ENCODE data around the gene FRY.

The FRY gene

DNA sequence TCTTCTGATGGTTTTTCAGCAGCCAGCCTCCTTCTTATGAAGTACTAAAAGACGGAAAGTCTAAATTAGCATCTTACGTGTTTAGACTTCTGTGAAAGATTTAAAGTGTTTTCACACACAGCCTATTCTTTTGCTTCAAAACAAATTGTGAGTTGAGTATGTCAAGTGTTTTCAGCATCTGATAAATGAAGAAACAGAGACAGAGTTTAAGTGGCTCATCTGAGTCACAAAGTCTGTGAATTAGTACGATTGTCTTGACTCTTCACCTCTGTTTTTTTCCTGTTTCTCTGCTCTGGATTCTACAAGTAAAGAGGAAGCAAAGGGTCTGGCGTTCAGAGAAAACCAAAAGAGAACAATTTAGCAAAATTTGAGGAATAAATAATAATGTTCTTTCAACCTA is 116.4 kb downstream of the FRY start:
- H3K4me3 ChIP-seq (ENCODE audit: low read depth, low read length): no peak overlapping the region
- TF ChIP-seq, protein P1, sequence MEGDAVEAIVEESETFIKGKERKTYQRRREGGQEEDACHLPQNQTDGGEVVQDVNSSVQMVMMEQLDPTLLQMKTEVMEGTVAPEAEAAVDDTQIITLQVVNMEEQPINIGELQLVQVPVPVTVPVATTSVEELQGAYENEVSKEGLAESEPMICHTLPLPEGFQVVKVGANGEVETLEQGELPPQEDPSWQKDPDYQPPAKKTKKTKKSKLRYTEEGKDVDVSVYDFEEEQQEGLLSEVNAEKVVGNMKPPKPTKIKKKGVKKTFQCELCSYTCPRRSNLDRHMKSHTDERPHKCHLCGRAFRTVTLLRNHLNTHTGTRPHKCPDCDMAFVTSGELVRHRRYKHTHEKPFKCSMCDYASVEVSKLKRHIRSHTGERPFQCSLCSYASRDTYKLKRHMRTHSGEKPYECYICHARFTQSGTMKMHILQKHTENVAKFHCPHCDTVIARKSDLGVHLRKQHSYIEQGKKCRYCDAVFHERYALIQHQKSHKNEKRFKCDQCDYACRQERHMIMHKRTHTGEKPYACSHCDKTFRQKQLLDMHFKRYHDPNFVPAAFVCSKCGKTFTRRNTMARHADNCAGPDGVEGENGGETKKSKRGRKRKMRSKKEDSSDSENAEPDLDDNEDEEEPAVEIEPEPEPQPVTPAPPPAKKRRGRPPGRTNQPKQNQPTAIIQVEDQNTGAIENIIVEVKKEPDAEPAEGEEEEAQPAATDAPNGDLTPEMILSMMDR (IDR thresholded peaks at IDR 0.05; ENCODE audit: low read depth, low read length): no peak

DNA sequence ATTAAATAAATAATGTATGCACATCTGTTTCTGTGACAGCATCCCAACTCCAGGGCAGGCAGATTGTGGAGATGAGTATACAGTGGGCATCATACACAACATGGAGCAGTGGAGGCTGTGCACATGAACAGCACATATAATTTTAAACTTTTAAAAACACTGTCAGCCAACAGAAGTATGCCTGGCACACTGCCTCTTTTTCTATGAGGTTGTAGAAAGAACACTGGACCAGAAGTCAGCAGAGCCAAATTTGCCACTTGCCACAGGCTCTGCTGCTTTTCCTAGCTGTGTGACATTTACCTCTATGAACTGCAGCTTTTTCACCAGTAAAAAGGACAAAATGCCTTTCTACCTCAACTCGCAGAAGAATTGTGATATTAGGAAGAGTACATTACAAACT is 118.7 kb downstream of the FRY start:
- no peak overlapping the region for H3K4me3 ChIP-seq (ENCODE audit: low read depth, low read length)
- TF ChIP-seq, protein P1 (IDR thresholded peaks at IDR 0.05; ENCODE audit: low read depth, low read length): no peak

DNA sequence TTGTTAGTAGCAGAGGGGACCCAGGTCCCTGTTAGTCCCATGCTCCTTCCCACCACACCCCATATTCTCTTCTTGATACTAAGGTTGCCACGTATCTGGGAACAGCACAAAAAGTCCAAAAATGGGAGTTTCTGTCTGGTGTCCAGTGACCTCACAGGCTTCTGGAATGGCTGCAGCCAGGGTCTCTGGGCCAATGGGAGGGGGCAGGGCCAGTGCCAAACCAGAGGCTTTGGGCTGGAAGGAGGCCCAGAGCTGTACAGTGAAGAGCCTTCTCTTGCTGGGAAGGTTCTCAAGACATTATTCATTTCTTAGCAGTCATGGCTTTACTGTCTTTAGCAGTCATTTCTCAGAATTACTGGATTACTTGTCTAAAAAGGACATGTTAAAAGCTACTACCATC is 119.2 kb downstream of the FRY start:
- TF ChIP-seq, protein P1 (IDR thresholded peaks at IDR 0.05; ENCODE audit: low read depth, low read length): no peak
- no peak overlapping the region for H3K4me3 ChIP-seq (ENCODE audit: low read depth, low read length)

DNA sequence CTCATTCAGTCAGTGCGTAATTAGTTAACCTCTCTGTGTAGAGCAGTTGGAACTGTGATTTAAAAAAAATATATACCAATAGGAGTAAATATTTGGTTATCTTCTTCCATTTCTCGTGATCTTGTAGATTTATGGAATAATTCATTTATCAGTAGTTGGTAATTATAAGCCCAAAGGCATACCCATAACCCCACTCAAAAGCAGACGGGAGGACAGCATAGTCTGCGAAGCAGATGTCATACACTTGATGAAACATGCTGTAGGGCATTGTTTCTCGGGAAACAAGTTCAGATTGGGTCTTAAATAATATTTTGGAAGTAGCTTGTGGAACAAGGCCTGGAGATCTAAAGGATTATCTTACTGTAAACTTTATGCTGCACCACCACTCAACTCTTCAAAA is 119.7 kb downstream of the FRY start:
- H3K4me3 ChIP-seq (ENCODE audit: low read depth, low read length): no peak overlapping the region
- TF ChIP-seq, protein P1 (IDR thresholded peaks at IDR 0.05; ENCODE audit: low read depth, low read length): no peak

DNA sequence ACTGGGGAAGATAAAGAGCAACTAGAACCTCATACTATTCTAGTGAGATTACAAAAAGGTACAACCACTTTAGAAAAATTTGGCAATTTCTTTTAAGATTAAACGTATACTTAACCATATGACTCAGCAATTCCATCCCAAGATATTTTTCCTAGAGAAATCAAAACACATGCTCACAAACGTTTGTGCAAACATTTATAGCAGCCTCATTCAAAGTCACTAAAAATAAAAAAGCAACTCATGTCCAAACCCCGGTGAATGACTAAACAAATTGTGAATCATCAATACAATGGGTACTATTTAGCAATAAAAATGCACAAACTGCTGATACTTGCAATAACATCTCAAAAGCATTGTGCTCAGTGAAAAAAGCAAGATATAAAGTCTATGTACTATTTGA is 121.5 kb downstream of the FRY start:
- TF ChIP-seq, protein P1 (IDR thresholded peaks at IDR 0.05; ENCODE audit: low read depth, low read length): no peak
- H3K4me3 ChIP-seq (ENCODE audit: low read depth, low read length): no peak overlapping the region

DNA sequence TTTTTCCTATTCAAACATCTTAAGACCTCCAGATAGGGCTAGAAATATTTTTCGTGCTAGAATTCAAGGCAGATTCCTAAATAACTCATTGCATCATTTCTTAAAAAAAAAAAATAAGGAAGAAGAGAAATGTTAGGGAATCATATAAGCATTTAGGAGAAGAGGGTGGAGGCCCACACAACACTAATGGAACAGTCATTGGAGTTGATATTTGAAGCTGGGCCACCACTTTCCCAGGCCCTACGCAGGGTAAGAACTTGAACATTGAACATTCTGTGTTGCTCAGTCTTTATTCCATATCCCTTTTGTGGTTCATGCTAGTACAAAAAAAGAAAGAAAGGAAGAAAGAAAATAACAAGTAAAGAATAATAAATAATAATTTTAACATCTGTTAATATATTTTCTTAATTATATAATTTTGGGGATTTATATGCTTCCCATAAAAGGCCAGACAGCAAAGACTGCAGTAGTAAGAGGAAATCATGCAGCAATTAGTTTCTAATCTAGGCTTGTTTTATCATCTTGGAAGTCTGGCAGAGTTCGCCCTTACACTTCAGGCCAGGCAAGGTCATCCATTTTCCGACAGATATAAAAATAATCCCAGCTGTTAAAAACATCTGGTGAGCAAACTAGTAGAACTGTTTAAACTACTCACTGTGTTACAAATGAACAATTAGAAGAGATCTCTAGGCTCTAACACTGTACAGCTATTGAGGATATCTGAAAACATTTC is 127.7 kb downstream of the FRY start:
- no peak overlapping the region for H3K4me3 ChIP-seq (ENCODE audit: low read depth, low read length)
- TF ChIP-seq, protein P1 (IDR thresholded peaks at IDR 0.05; ENCODE audit: low read depth, low read length): no peak

DNA sequence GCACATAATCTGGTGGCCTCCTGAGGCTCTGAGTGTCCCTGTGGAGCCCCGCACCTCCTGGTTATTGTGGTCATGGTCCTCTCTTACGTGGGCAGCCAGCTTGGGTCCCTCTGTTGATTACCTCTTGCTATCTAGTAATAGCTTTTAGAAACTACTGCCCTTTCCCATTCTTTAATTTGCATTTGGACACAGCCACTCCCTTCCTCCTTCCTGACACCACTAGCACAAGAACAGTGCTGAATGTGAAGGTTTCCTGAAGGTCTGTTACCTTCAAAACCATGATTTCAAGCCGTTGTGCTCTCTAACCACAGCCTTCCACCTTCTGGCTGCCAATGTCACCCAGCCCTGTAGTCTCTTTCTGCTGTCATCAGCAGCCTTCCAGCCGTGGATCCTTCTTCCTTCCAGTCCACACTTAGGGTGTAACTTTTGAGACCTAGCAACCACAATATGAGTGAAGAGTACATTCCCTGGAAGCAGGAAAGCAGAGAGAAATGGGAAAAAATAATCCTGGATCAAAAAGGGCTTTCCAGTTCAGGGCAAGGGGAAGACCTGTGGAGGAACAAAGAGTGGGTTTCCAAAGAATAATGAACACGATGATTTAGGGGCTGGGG is 130.9 kb downstream of the FRY start:
- no peak overlapping the region for H3K4me3 ChIP-seq (ENCODE audit: low read depth, low read length)
- TF ChIP-seq, protein P1 (IDR thresholded peaks at IDR 0.05; ENCODE audit: low read depth, low read length): no peak

Measured in WI38 (cell line).